HCT116 (cell line): Measurements from ENCODE around the gene PPP2R5C. TPM values are rescaled to one million over a fixed set of nuclear protein-coding genes. Genes with fewer than 3 reads are reported as not detected.

Source experiments
- ATAC-seq: fragments of 200-7000 bp; cut with Tn5 transposase; 2 replicates; pipeline ENCODE4 v1.9.1; 2020; ENCODE audit warnings: mild to moderate bottlenecking, moderate library complexity
- BruUV-seq: library from RNA; stranded (reverse); fragments of 400-500 nt; replicated peaks from 2 replicates; lab custom pipeline; 2021; lab: Mats Ljungman, UMichigan
- CTCF ChIA-PET: fragments of 300-600 bp; sonication (Branson Sonifier 250); formaldehyde crosslinking; loops from one replicate; lab custom pipeline; 2021; ENCODE audit warnings: antibody characterized with exemption; lab: Charles Lee
- POLR2A ChIA-PET: fragments of 300-600, 350-600 bp; sonication (Branson Sonifier 250); formaldehyde crosslinking; loops from one replicate; lab custom pipeline; 2021; ENCODE audit warnings: antibody characterized with exemption; lab: Charles Lee
- RAD21 ChIA-PET, 2 experiments: fragments of 300-600 bp; sonication (Branson Sonifier 250); formaldehyde crosslinking; loops; one replicate each; lab custom pipeline; 2023; ENCODE audit warnings: low total read pairs in 2 of 2; ENCODE audit not compliant: uncharacterized antibody in 2 of 2, unreplicated experiment in 2 of 2, low non-redundant PET in 1 of 2; lab: Charles Lee
- DNase-seq: peaks from one replicate; pipeline ENCODE4 v3.0.0-alpha.2; 2010; ENCODE audit warnings: low read depth, low spot score
- H2AFZ ChIP-seq: fragments of 200-600 bp; shearing (Covaris generic), sonication (generic); 2 replicates; pipeline ENCODE4 v1.6.1; 2017; ENCODE audit warnings: low read depth, mixed run types, mixed read lengths, antibody characterized with exemption, low read length; ENCODE audit not compliant: poor library complexity, severe bottlenecking
- H3K27ac ChIP-seq: 2 replicates; pipeline ENCODE4 v1.5.1; 2012; ENCODE audit warnings: low read depth, low read length
- H3K27me3 ChIP-seq: fragments of 200-600 bp; sonication (generic); 2 replicates; pipeline ENCODE4 v1.6.1; 2016; ENCODE audit warnings: mixed run types, low read length, mixed read lengths; ENCODE audit not compliant: insufficient read depth
- H3K36me3 ChIP-seq, 2 experiments: fragments of 200-500 bp in 1 of 2; fragments of 200-600 bp in 1 of 2; sonication (Bioruptor generic) in 1 of 2; sonication (generic) in 1 of 2; 2 replicates each; pipeline versions ENCODE4 v1.5.1 to v1.6.1; 2014 to 2016; ENCODE audit warnings: low read length in 2 of 2, inconsistent platforms in 1 of 2, mixed read lengths in 1 of 2, mixed run types in 1 of 2; ENCODE audit not compliant: insufficient read depth in 2 of 2, control insufficient read depth in 1 of 2
- H3K4me1 ChIP-seq, 2 experiments: fragments of 200-600 bp in 1 of 2; sonication (generic) in 1 of 2; 2 replicates each; pipeline versions ENCODE4 v1.5.1 to v1.6.1; 2012 to 2017; ENCODE audit warnings: low read length in 2 of 2, inconsistent platforms in 1 of 2, mild to moderate bottlenecking in 1 of 2, mixed read lengths in 1 of 2, mixed run types in 1 of 2, moderate library complexity in 1 of 2; ENCODE audit not compliant: insufficient read depth in 2 of 2, control insufficient read depth in 1 of 2
- H3K4me2 ChIP-seq: fragments of 200-600 bp; sonication (generic); 2 replicates; pipeline ENCODE4 v1.6.1; 2017; ENCODE audit warnings: mixed run types, low read length, mixed read lengths
- H3K4me3 ChIP-seq, 2 experiments: fragments of 200-600 bp in 1 of 2; sonication (generic) in 1 of 2; replicated peaks in 1 of 2; 2 replicates each; pipeline ENCODE4 v1.5.1; 2011 to 2016; ENCODE audit warnings: low read length in 2 of 2, control low read depth in 1 of 2, low read depth in 1 of 2, mild to moderate bottlenecking in 1 of 2, mixed read lengths in 1 of 2, mixed run types in 1 of 2
- H3K79me2 ChIP-seq: fragments of 200-600 bp; sonication (generic); 2 replicates; pipeline ENCODE4 v1.6.1; 2017; ENCODE audit warnings: mild to moderate bottlenecking, mixed run types, low read length, moderate library complexity, mixed read lengths; ENCODE audit not compliant: insufficient read depth
- H3K9ac ChIP-seq: fragments of 200-600 bp; sonication (generic); 2 replicates; pipeline ENCODE4 v1.6.1; 2016; ENCODE audit warnings: low read length, mixed read lengths
- H3K9me2 ChIP-seq: fragments of 200-600 bp; sonication (generic), shearing (Covaris generic); 2 replicates; pipeline ENCODE4 v1.6.1; 2017; ENCODE audit warnings: mixed run types, mild to moderate bottlenecking, moderate library complexity; ENCODE audit not compliant: insufficient read depth
- H3K9me3 ChIP-seq, 2 experiments: fragments of 200-500 bp in 1 of 2; fragments of 200-600 bp in 1 of 2; sonication (Bioruptor generic) in 1 of 2; sonication (generic) in 1 of 2; 2 replicates each; pipeline ENCODE4 v1.6.1; 2014 to 2017; ENCODE audit warnings: low read length in 2 of 2, mixed read lengths in 2 of 2, inconsistent platforms in 1 of 2, low read depth in 1 of 2, mild to moderate bottlenecking in 1 of 2, mixed run types in 1 of 2, moderate library complexity in 1 of 2; ENCODE audit not compliant: control insufficient read depth in 1 of 2, insufficient read depth in 1 of 2
- H4K20me1 ChIP-seq: fragments of 200-600 bp; sonication (generic), shearing (Covaris generic); 2 replicates; pipeline ENCODE4 v1.6.1; 2017; ENCODE audit warnings: mixed run types, mild to moderate bottlenecking, moderate library complexity; ENCODE audit not compliant: insufficient read depth
- CEBPB ChIP-seq: IDR thresholded peaks from 2 replicates; pipeline ENCODE4 v1.6.1; 2012; ENCODE audit warnings: low read depth
- CTCF ChIP-seq, 3 experiments: fragments of 200-600 bp in 1 of 3; sonication (generic) in 1 of 3; IDR thresholded peaks in 2 of 3; conservative IDR thresholded peaks in 1 of 3; 2 replicates each; pipeline ENCODE4 v1.5.1; 2012 to 2017; ENCODE audit warnings: low read depth in 2 of 3, low read length in 2 of 3, antibody characterized with exemption in 1 of 3, borderline replicate concordance in 1 of 3, control low read depth in 1 of 3, mild to moderate bottlenecking in 1 of 3, mixed read lengths in 1 of 3, mixed run types in 1 of 3, moderate library complexity in 1 of 3; ENCODE audit not compliant: insufficient read depth in 1 of 3
- ELF1 ChIP-seq: IDR thresholded peaks from 2 replicates; pipeline ENCODE4 v1.6.1; 2012; ENCODE audit warnings: low read depth, borderline replicate concordance
- EZH2 ChIP-seq: fragments of 200-600 bp; sonication (generic); IDR thresholded peaks from 2 replicates; pipeline ENCODE4 v1.6.1; 2017; ENCODE audit warnings: antibody characterized with exemption, mixed run types
- EZH2phosphoT487 ChIP-seq: fragments of 200-600 bp; IDR thresholded peaks from 2 replicates; pipeline ENCODE4 v1.6.1; 2018; ENCODE audit warnings: antibody characterized with exemption, borderline replicate concordance
- JUND ChIP-seq: IDR thresholded peaks from 2 replicates; pipeline ENCODE4 v1.6.1; 2012
- MAX ChIP-seq: IDR thresholded peaks from 2 replicates; pipeline ENCODE4 v1.6.1; 2012
- POLR2A ChIP-seq: IDR thresholded peaks from 2 replicates; pipeline ENCODE4 v1.7.0; 2011; ENCODE audit warnings: borderline replicate concordance; ENCODE audit not compliant: insufficient read depth, insufficient read length; ENCODE audit errors: extremely low read depth
- POLR2AphosphoS5 ChIP-seq: IDR thresholded peaks from 2 replicates; pipeline ENCODE4 v1.6.1; 2011; ENCODE audit warnings: mild to moderate bottlenecking, low read depth, low read length, moderate library complexity
- RAD21 ChIP-seq: IDR thresholded peaks from 2 replicates; pipeline ENCODE4 v1.6.1; 2012; ENCODE audit warnings: low read depth, mild to moderate bottlenecking
- SIN3A ChIP-seq: IDR thresholded peaks from 2 replicates; pipeline ENCODE4 v1.6.1; 2012; ENCODE audit warnings: low read depth
- SRF ChIP-seq: IDR thresholded peaks from 2 replicates; pipeline ENCODE4 v1.6.1; 2012; ENCODE audit warnings: low read depth
- YY1 ChIP-seq: IDR thresholded peaks from 2 replicates; pipeline ENCODE4 v1.6.1; 2011; ENCODE audit warnings: low read length, low read depth, moderate library complexity, mild to moderate bottlenecking; ENCODE audit not compliant: insufficient replicate concordance; ENCODE audit errors: extremely low read depth
- ZFX ChIP-seq: fragments of 450-650 bp; IDR thresholded peaks from 2 replicates; pipeline ENCODE4 v1.6.1; 2017
- ZNF274 ChIP-seq: fragments of 200-500 bp; sonication (Bioruptor generic); IDR thresholded peaks from 2 replicates; pipeline ENCODE4 v1.6.1; 2014; ENCODE audit warnings: mild to moderate bottlenecking, low read depth, low read length, inconsistent platforms
- intact Hi-C: fragments of 100-400 bp; cut with micrococcal nuclease; formaldehyde crosslinking; loops from 2 replicates; pipeline ENCODE4 v1.10.0; 2022
- total RNA-seq: library from RNA; stranded (reverse); gene quantifications from one replicate; pipeline ENCODE4 v1.2.1, GENCODE V29; 2021; ENCODE audit not compliant: unreplicated experiment

PPP2R5C gene
- total RNA-seq, 1 experiment from 2014 or later, result 117 TPM

GRCh38 chr14:101856536-101856935 lies 95.0 kb downstream of the PPP2R5C start:
- H3K4me3 ChIP-seq, result no peak overlapping the region
- ATAC-seq (no peak), DNase-seq (no peak)
- no peaks in the 10 kb centered on the region for H3K27me3 ChIP-seq
- intact Hi-C loops, result no loop called here
- no TSS peak for BruUV-seq
- no peak overlapping the region for H3K27ac ChIP-seq
- no peak overlapping the region for H2AFZ ChIP-seq
- peaks cover 2 to 3% of the 10 kb centered on the region in 2 experiments; a peak in 1 of 4 replicates for H3K36me3 ChIP-seq
- H3K4me1 ChIP-seq, result no peaks in the 10 kb centered on the region
- no peak overlapping the region for H3K9ac ChIP-seq
- H3K9me3 ChIP-seq, result no peaks in the 10 kb centered on the region
- peaks cover 53% of the 10 kb centered on the region for H3K79me2 ChIP-seq
- CTCF ChIA-PET, result no interaction called here
- POLR2A ChIA-PET, result no interaction called here
- TF ChIP-seq ELF1, result no peak
- no peak for TF ChIP-seq EZH2phosphoT487
- no peak for TF ChIP-seq POLR2A
- no peak for TF ChIP-seq CTCF (IDR thresholded peaks at IDR 0.05 in 2 of 3, conservative IDR thresholded peaks at IDR 0.05 in 1 of 3; ENCODE audit: borderline replicate concordance in 1 of 3, insufficient read depth in 1 of 3, low read depth in 2 of 3, low read length in 2 of 3)
- TF ChIP-seq CEBPB, result no peak
- RAD21 ChIA-PET, result no interaction called here
- H4K20me1 ChIP-seq, result no peaks in the 10 kb centered on the region; the same call in 1 of the 2 replicates
- H3K9me2 ChIP-seq, result no peaks in the 10 kb centered on the region
- H3K4me2 ChIP-seq, result no peak overlapping the region

- Histone ChIP-seq H3K9ac (no peak overlapping the region), H3K27ac (no peak overlapping the region), H3K4me3 (no peak overlapping the region), H4K20me1 (no peaks in the 10 kb centered on the region; the same call in 1 of the 2 replicates), H3K4me1 (no peaks in the 10 kb centered on the region; a peak in 1 of 4 replicates), H3K4me2 (no peak overlapping the region), H3K27me3 (no peaks in the 10 kb centered on the region), H3K36me3 (peaks cover 2 to 3% of the 10 kb centered on the region in 2 experiments; a peak in 1 of 4 replicates), H3K9me3 (no peaks in the 10 kb centered on the region), H2AFZ (no peak overlapping the region), H3K9me2 (no peaks in the 10 kb centered on the region), H3K79me2 (peaks cover 46% of the 10 kb centered on the region)
- ChIA-PET RAD21 (no interaction called here), POLR2A (no interaction called here), CTCF (no interaction called here)
- TF ChIP-seq EZH2phosphoT487 (no peak), ZNF274 (no peak), ELF1 (no peak), CTCF (IDR thresholded peaks at IDR 0.05 in 2 of 3, conservative IDR thresholded peaks at IDR 0.05 in 1 of 3; ENCODE audit: borderline replicate concordance in 1 of 3, insufficient read depth in 1 of 3, low read depth in 2 of 3, low read length in 2 of 3) (no peak), SRF (no peak), EZH2 (no peak), CEBPB (no peak), JUND (no peak), POLR2AphosphoS5 (no peak), RAD21 (no peak), SIN3A (no peak), ZFX (no peak), YY1 (no peak), MAX (no peak), POLR2A (no peak)
- ATAC-seq, result peak; percentile 91
- intact Hi-C loops, result no loop called here
- peak; percentile 28 for DNase-seq
- no TSS peak for BruUV-seq
These were observed 95.7 kb downstream of the PPP2R5C start for GRCh38 chr14:101857226-101857625.
